OCI-LY1 (cell line): ENCODE measurements around the gene APOLD1.

Experiments used
- H2AFZ ChIP-seq: fragments of 200-600 bp; sonication (generic), shearing (Covaris generic); 2 replicates; pipeline ENCODE4 v1.6.0; 2014; ENCODE audit warnings: antibody characterized with exemption, mild to moderate bottlenecking, low read length
- H3F3A ChIP-seq: fragments of 200-600 bp; sonication (generic), shearing (Covaris generic); 2 replicates; pipeline ENCODE4 v1.6.0; 2014; ENCODE audit warnings: mild to moderate bottlenecking, antibody characterized with exemption, low read length, moderate library complexity; ENCODE audit not compliant: insufficient read depth
- H3K27ac ChIP-seq: fragments of 200-600 bp; sonication (generic); 2 replicates; pipeline ENCODE4 v1.5.1; 2014; ENCODE audit warnings: low read length, mixed run types, mild to moderate bottlenecking, low read depth; ENCODE audit not compliant: poor library complexity, severe bottlenecking
- H3K27me3 ChIP-seq: fragments of 200-600 bp; sonication (generic); 2 replicates; pipeline ENCODE4 v1.6.0; 2014; ENCODE audit warnings: antibody characterized with exemption, mild to moderate bottlenecking, low read length, moderate library complexity; ENCODE audit not compliant: insufficient read depth
- H3K36me3 ChIP-seq: fragments of 200-600 bp; sonication (generic); 2 replicates; pipeline ENCODE4 v1.6.1; 2014; ENCODE audit warnings: mild to moderate bottlenecking, antibody characterized with exemption, low read length, moderate library complexity, mixed read lengths; ENCODE audit not compliant: insufficient read depth
- H3K4me1 ChIP-seq: fragments of 200-600 bp; sonication (generic); 2 replicates; pipeline ENCODE4 v1.5.1; 2014; ENCODE audit warnings: mild to moderate bottlenecking, low read length, moderate library complexity; ENCODE audit not compliant: insufficient read depth, severe bottlenecking
- H3K4me2 ChIP-seq: fragments of 200-600 bp; sonication (generic), shearing (Covaris generic); 2 replicates; pipeline ENCODE4 v1.6.1; 2014; ENCODE audit warnings: low read length
- H3K4me3 ChIP-seq: fragments of 200-600 bp; sonication (generic); 2 replicates; pipeline ENCODE4 v1.5.1; 2014; ENCODE audit warnings: low read length, low read depth, mild to moderate bottlenecking, mixed read lengths; ENCODE audit not compliant: poor library complexity, severe bottlenecking
- H3K79me2 ChIP-seq: fragments of 200-600 bp; shearing (Covaris generic); 2 replicates; pipeline ENCODE4 v1.6.1; 2016; ENCODE audit warnings: mixed run types, low read length, mixed read lengths; ENCODE audit not compliant: insufficient read depth
- H3K9ac ChIP-seq: fragments of 200-600 bp; sonication (generic), shearing (Covaris generic); 2 replicates; pipeline ENCODE4 v1.6.1; 2014; ENCODE audit warnings: mild to moderate bottlenecking, low read length, mixed read lengths
- H3K9me2 ChIP-seq: fragments of 200-600 bp; sonication (generic), shearing (Covaris generic); 2 replicates; pipeline ENCODE4 v1.6.1; 2014; ENCODE audit warnings: low read depth, mild to moderate bottlenecking, low read length, mixed read lengths
- H3K9me3 ChIP-seq: fragments of 200-600 bp; shearing (Covaris generic); 2 replicates; pipeline ENCODE4 v1.6.1; 2014; ENCODE audit warnings: low read length, mixed read lengths
- H4K20me1 ChIP-seq: fragments of 200-600 bp; sonication (generic), shearing (Covaris generic); 2 replicates; pipeline ENCODE4 v1.6.0; 2016; ENCODE audit warnings: mild to moderate bottlenecking, low read length; ENCODE audit not compliant: insufficient read depth
- CTCF ChIP-seq: fragments of 200-600 bp; sonication (generic), shearing (Covaris generic); IDR thresholded peaks from 2 replicates; pipeline ENCODE4 v1.5.1; 2017; ENCODE audit warnings: mild to moderate bottlenecking, antibody characterized with exemption, low read length, moderate library complexity, mixed read lengths
- EZH2 ChIP-seq: fragments of 200-600 bp; sonication (generic), shearing (Covaris generic); IDR thresholded peaks from 2 replicates; pipeline ENCODE4 v1.8.0; 2017; ENCODE audit warnings: borderline replicate concordance, mixed run types, mild to moderate bottlenecking, antibody characterized with exemption, low read length, moderate library complexity, mixed read lengths

Gene APOLD1

DNA sequence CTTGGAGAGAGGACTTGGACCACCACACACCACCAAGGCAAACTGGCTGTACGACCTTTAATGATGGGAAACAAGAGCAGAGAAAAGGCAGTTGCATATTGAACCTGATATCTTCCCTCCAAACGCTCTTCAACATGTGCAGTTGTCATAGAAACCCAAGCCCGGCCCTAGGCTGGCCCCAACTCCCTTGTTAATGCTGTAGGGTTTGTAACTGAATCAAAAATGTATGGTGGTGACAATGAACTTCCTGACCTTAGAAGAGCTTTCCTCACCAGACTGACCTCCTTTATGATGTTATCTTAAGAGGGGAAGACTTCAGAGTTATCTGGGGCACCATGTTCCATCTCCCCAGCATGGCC, 12.3 kb downstream of the APOLD1 start:
- H4K20me1 ChIP-seq, result no peaks in the 10 kb centered on the region

DNA sequence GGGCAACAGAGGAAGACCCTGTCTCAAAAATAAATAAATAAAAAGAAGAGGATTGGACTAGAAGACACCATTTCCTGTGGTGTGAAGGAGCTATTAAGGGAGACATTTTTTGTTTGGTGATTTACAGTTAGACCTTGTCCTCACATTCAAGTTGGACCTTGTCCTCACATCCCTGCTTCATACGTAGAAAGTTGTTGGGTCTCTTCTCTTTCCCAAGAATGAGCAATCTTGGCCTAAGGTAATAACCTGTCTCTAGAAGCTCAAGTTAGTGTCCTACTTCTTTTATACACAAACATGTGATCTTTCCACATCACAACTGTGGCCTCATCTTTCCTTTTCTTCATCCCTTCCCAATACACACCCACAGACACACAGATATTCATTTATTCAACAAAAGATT, 13.0 kb downstream of the APOLD1 start:
- no peaks in the 10 kb centered on the region for H4K20me1 ChIP-seq
- H3K27me3 ChIP-seq, result peaks cover 4% of the 10 kb centered on the region; the same call in 1 of the 2 replicates
- no peak overlapping the region for H3K27ac ChIP-seq
- H3K9ac ChIP-seq, result no peak overlapping the region
- no peaks in the 10 kb centered on the region for H3K9me3 ChIP-seq
- TF ChIP-seq CTCF (no peak), EZH2 (no peak)
- no peaks in the 10 kb centered on the region for H3K79me2 ChIP-seq
- H2AFZ ChIP-seq, result no peak overlapping the region
- H3K36me3 ChIP-seq, result no peaks in the 10 kb centered on the region
- no peaks in the 10 kb centered on the region for H3K4me1 ChIP-seq
- H3K4me3 ChIP-seq, result no peak overlapping the region
- H3K4me2 ChIP-seq, result no peak overlapping the region
- no peaks in the 10 kb centered on the region for H3K9me2 ChIP-seq
- no peaks in the 10 kb centered on the region for H3F3A ChIP-seq

More for the DNA sequence above, 12.3 kb downstream of the APOLD1 start:
- Histone ChIP-seq H3K9ac (no peak overlapping the region), H3K9me2 (no peaks in the 10 kb centered on the region), H3K36me3 (no peaks in the 10 kb centered on the region), H2AFZ (no peak overlapping the region), H3K27me3 (peaks cover 4% of the 10 kb centered on the region; the same call in 1 of the 2 replicates), H3K9me3 (no peaks in the 10 kb centered on the region), H3K4me2 (no peak overlapping the region), H3K4me1 (no peaks in the 10 kb centered on the region), H3K79me2 (no peaks in the 10 kb centered on the region), H3F3A (no peaks in the 10 kb centered on the region), H3K27ac (no peak overlapping the region), H3K4me3 (no peak overlapping the region)
- TF ChIP-seq EZH2 (no peak), CTCF (no peak)

DNA sequence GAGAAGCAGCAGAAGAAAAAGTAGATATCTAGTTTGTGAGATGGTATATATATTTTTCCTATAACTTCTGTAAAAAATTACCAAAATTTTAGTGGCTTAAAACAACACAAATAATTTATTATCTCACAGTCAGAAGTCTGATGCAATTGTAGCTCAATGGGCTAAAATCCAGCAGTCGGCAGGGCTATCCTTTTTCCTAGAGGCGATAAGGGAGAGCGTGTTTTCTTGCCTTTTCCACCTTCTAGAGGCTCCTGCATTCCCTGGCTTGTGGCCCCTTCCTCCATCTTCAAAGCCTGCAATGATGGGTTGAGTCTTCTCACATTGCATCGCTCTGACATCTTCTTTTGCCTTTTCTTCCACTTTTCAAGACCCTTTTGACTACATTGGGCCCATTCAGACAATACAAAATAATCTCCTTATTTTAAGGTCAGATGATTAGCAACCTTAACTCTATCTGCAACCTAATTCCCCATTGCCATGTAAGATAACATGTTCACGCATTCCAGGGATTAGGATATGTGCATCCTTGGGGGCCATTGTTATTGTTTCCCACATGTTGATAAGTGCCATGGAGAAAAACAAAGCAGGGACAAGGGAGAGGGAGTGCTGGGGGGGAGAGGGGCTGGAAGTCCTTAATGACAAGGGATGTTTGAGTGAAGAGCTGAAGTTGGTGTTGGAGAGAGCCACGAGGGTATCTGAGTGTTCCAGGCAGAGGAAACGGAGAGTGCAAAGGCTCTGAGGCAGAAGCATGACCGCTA, 13.9 kb downstream of the APOLD1 start:
- no peaks in the 10 kb centered on the region for H3K36me3 ChIP-seq
- H3K4me1 ChIP-seq, result no peaks in the 10 kb centered on the region
- H2AFZ ChIP-seq, result no peak overlapping the region
- no peaks in the 10 kb centered on the region for H3F3A ChIP-seq
- no peaks in the 10 kb centered on the region for H3K9me2 ChIP-seq
- no peaks in the 10 kb centered on the region for H3K79me2 ChIP-seq
- H3K27ac ChIP-seq, result no peak overlapping the region
- no peaks in the 10 kb centered on the region for H3K9me3 ChIP-seq
- no peaks in the 10 kb centered on the region for H4K20me1 ChIP-seq
- peaks cover 4% of the 10 kb centered on the region; the same call in 1 of the 2 replicates for H3K27me3 ChIP-seq
- H3K4me2 ChIP-seq, result no peak overlapping the region
- no peak overlapping the region for H3K4me3 ChIP-seq
- H3K9ac ChIP-seq, result no peak overlapping the region
- TF ChIP-seq CTCF (no peak), EZH2 (no peak)
